Measurements from ENCODE around the gene ABCB9. TPM values are rescaled to one million over a fixed set of nuclear protein-coding genes. Genes with fewer than 3 reads are reported as not detected.

ABCB9 gene
- total RNA-seq, 2 experiments from 2014 or later: 3.6 TPM

GRCh38 chr12:122980183-122981035 lies 14.1 kb upstream of the ABCB9 start, which contains the start of gene ARL6IP4:
ARL6IP4 (plus strand) TSS chr12:122980681; CDS start chr12:122981140, 459 bp downstream.
- peaks cover 52% of the 10 kb centered on the region for H3K4me1 Mint-ChIP-seq
- H3K36me3 Mint-ChIP-seq: peaks cover 17% of the 10 kb centered on the region
- peak within 1 kb of the TSS; percentile 90 for H3K27ac Mint-ChIP-seq
- peak within 1 kb of the TSS; percentile 93 for H3K4me3 Mint-ChIP-seq
- H3K27me3 Mint-ChIP-seq: no peaks in the 10 kb centered on the region
- H3K9me3 Mint-ChIP-seq: no peaks in the 10 kb centered on the region
- DNase-seq: peak; percentile 81

DNA sequence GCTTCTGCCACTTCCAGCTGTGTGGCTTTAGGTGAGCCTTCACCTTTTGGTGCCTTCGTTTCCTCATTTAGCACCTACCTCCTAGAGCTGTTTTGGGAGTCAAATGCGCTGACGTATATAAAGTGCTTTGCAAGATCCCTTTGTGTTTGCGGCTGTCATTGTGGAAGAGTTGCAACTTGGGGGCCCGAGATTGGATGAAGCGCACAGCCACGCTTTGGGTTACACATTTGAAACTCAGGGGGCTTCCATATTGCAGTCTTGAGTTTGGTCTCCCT lies 13.6 kb upstream of the ABCB9 start:
- Mint-ChIP-seq H3K27ac (peak overlapping the region; percentile 90), H3K4me1 (peaks cover 52% of the 10 kb centered on the region), H3K9me3 (no peaks in the 10 kb centered on the region), H3K36me3 (peaks cover 17% of the 10 kb centered on the region), H3K4me3 (peak overlapping the region; percentile 93), H3K27me3 (no peaks in the 10 kb centered on the region)
- DNase-seq: no peak

- peak overlapping the region; percentile 90 for H3K27ac Mint-ChIP-seq
- H3K4me3 Mint-ChIP-seq: peak overlapping the region; percentile 93
- H3K9me3 Mint-ChIP-seq: no peaks in the 10 kb centered on the region
- no peak for DNase-seq
- no peaks in the 10 kb centered on the region for H3K27me3 Mint-ChIP-seq
- peaks cover 47% of the 10 kb centered on the region for H3K4me1 Mint-ChIP-seq
- peaks cover 17% of the 10 kb centered on the region for H3K36me3 Mint-ChIP-seq
Observed at GRCh38 chr12:122979001-122979907, 13.0 kb upstream of the ABCB9 start.

DNA sequence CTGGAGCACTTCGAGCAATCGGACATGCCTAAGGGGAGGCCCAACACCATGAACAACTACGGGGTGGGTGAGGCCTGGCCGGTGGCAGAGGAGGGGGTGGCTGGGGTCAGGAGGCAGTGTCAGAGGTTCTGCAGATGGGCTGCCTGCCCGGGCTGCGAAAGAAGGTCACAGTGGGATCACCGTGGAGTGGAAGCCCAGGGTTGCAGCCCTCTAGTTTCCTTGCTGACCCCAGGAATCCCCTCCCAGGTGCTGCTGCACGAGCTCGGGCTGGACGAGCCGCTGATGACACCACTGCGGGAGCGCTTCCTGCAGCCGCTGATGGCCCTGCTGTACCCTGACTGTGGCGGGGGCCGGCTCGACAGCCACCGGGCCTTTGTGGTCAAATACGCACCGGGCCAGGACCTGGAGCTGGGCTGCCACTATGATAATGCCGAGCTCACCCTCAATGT lies 12.3 kb upstream of the ABCB9 start:
- no peaks in the 10 kb centered on the region for H3K9me3 Mint-ChIP-seq
- no peak overlapping the region for H3K27ac Mint-ChIP-seq
- H3K4me3 Mint-ChIP-seq: no peak overlapping the region
- H3K36me3 Mint-ChIP-seq: peaks cover 17% of the 10 kb centered on the region
- peaks cover 44% of the 10 kb centered on the region for H3K4me1 Mint-ChIP-seq
- DNase-seq: no peak
- H3K27me3 Mint-ChIP-seq: no peaks in the 10 kb centered on the region

GRCh38 chr12:122977655-122978392 lies 11.6 kb upstream of the ABCB9 start:
- H3K27ac Mint-ChIP-seq: no peak overlapping the region
- DNase-seq: no peak
- no peaks in the 10 kb centered on the region for H3K27me3 Mint-ChIP-seq
- H3K4me3 Mint-ChIP-seq: no peak overlapping the region
- peaks cover 13% of the 10 kb centered on the region for H3K36me3 Mint-ChIP-seq
- peaks cover 37% of the 10 kb centered on the region for H3K4me1 Mint-ChIP-seq
- no peaks in the 10 kb centered on the region for H3K9me3 Mint-ChIP-seq

- peaks cover 11% of the 10 kb centered on the region for H3K36me3 Mint-ChIP-seq
- H3K27me3 Mint-ChIP-seq: no peaks in the 10 kb centered on the region
- H3K9me3 Mint-ChIP-seq: no peaks in the 10 kb centered on the region
- H3K27ac Mint-ChIP-seq: no peak overlapping the region
- DNase-seq: no peak
- H3K4me3 Mint-ChIP-seq: no peak overlapping the region
- peaks cover 32% of the 10 kb centered on the region for H3K4me1 Mint-ChIP-seq
Observed at GRCh38 chr12:122977153-122977552, 10.9 kb upstream of the ABCB9 start.

- Mint-ChIP-seq H3K4me3 (peak overlapping the region; percentile 97), H3K27me3 (no peaks in the 10 kb centered on the region), H3K9me3 (no peaks in the 10 kb centered on the region)
Observed at GRCh38 chr12:122976648-122976975, 10.3 kb upstream of the ABCB9 start.

GRCh38 chr12:122975790-122976647 lies 9.8 kb upstream of the ABCB9 start:
- DNase-seq: no peak
- Mint-ChIP-seq H3K27ac (peak overlapping the region; percentile 100), H3K9me3 (no peaks in the 10 kb centered on the region), H3K27me3 (no peaks in the 10 kb centered on the region), H3K4me3 (peak overlapping the region; percentile 97), H3K36me3 (peaks cover 3% of the 10 kb centered on the region), H3K4me1 (peaks cover 25% of the 10 kb centered on the region)

More at GRCh38 chr12:122976648-122976975, 10.3 kb upstream of the ABCB9 start:
- no peak for DNase-seq
- H3K4me1 Mint-ChIP-seq: peaks cover 26% of the 10 kb centered on the region
- peaks cover 7% of the 10 kb centered on the region for H3K36me3 Mint-ChIP-seq
- H3K27ac Mint-ChIP-seq: no peak overlapping the region

DNA sequence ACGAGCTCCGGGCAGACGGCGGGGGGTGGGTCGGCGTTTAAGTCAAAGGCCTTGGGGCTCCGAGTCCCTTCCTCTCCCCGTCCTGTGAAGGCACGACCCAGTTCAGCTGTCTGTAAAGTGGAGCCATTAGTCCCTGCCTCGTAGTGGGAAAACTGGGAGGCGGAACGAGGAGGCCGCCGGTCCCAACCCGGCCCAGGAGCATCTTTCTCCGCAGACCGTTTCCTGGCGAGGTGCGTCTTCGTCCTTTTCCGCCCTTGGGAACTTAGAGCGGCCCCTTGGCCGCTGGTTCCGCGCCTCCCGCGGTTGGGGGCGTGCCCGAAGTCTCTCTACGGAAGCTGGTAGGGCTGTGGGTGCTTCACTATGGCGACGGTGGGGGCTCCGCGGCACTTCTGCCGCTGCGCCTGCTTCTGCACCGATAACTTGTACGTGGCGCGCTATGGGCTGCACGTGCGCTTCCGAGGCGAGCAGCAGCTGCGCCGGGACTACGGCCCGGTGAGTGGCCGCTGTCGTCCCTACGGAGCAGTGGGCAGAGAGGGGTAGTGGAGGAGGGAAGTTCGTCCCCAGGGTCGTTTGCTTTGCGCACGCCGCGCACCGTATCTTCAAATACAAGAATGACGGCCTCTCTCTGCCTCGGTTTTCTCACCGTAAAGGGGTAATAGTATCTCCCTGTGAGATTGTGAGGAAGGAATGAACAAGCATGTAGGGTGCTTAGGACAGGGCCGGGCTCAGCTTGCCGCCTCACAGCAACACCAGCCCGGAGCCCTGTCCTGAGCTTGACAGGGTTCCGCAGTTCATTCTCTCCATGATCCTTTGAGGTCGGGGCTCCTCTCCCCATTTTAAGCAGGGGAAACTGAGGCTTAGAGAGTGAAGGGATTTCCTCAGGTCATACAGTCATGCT lies 8.9 kb upstream of the ABCB9 start, which contains the start of gene OGFOD2:
TSS of gene OGFOD2 (plus strand) at position 353 of the 898 bp plus-strand sequence. CDS start at position 361, 8 bp downstream.
- Mint-ChIP-seq H3K9me3 (no peaks in the 10 kb centered on the region), H3K4me3 (peak within 1 kb of the TSS; percentile 97), H3K36me3 (peaks cover 1% of the 10 kb centered on the region), H3K27me3 (no peaks in the 10 kb centered on the region), H3K4me1 (peaks cover 25% of the 10 kb centered on the region), H3K27ac (peak within 1 kb of the TSS; percentile 100)
- peak; percentile 94 for DNase-seq

DNA sequence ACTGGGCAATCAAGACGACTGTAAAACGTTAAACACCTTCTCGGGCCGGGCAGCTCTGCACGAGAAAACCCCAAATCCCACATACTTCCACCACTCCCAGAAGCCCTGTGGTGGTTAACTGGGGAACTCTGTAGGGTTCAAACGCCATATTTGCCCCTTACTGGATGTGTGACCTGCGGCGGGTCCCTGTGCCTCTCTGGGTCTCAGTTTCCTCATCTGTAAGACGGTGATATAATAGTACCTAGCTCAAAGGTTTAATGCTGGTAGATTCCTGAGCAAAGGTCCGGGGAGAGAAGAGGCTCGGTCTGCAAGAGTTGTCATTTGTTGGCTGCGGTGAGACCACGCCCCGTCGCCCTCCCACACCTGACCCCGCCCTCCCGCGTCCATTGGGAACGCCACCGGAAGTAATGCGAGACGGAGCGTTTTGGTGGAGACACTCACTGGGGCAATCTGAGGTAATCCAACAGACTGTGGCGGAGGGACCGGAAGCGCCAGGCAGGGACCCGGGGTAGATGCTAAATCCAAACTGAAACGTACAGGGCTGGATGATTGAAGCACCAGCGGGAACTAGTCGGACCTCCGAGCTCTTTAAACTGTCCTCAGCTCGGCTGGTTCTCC lies 8.1 kb upstream of the ABCB9 start:
- Mint-ChIP-seq H3K9me3 (no peaks in the 10 kb centered on the region), H3K4me3 (peak overlapping the region; percentile 97), H3K36me3 (peaks cover 1% of the 10 kb centered on the region), H3K27me3 (no peaks in the 10 kb centered on the region), H3K27ac (peak overlapping the region; percentile 100), H3K4me1 (peaks cover 20% of the 10 kb centered on the region)
- peak; percentile 97 for DNase-seq

DNA sequence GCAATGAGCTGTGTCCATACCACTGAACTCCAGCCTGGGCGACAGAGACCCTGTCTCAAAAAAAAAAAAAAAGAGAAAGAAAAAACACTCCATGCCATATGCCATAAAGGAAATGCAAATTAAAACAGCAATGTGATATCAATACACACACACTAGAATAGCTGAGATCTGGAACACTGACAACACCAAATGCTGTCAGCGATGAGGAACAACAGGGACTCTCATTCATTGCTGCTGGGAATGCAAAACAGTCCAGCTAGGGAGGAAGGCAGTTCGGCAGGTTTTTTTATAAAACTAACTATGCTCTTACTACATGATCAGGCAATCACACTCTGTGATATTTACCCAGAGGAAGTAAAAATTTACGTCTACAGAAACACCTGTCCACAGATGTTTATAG lies 3.4 kb upstream of the ABCB9 start:
- Mint-ChIP-seq H3K36me3 (no peaks in the 10 kb centered on the region), H3K4me1 (peaks cover 7% of the 10 kb centered on the region), H3K4me3 (no peak overlapping the region), H3K27ac (no peak overlapping the region), H3K9me3 (no peaks in the 10 kb centered on the region), H3K27me3 (no peaks in the 10 kb centered on the region)
- no peak for DNase-seq

- H3K27me3 Mint-ChIP-seq: no peaks in the 10 kb centered on the region
- no peak for DNase-seq
- no peaks in the 10 kb centered on the region for H3K36me3 Mint-ChIP-seq
- no peak overlapping the region for H3K4me3 Mint-ChIP-seq
- no peak overlapping the region for H3K27ac Mint-ChIP-seq
- H3K9me3 Mint-ChIP-seq: no peaks in the 10 kb centered on the region
- peaks cover 3% of the 10 kb centered on the region for H3K4me1 Mint-ChIP-seq
Observed at GRCh38 chr12:122968104-122968503, 1.8 kb upstream of the ABCB9 start.
